NT2/D1 (cell line): ENCODE measurements around the gene FUBP3.

ENCODE experiments used
- DNase-seq: peaks from one replicate; pipeline ENCODE4 v3.0.0-alpha.2; 2011; ENCODE audit warnings: low read depth, low spot score
- H3K27me3 ChIP-seq: 2 replicates; pipeline ENCODE4 v1.6.0; 2011; ENCODE audit warnings: mild to moderate bottlenecking; ENCODE audit not compliant: insufficient read length, insufficient read depth
- H3K36me3 ChIP-seq: 2 replicates; pipeline ENCODE4 v1.6.1; 2011; ENCODE audit warnings: mild to moderate bottlenecking, low read length, mixed read lengths; ENCODE audit not compliant: insufficient read depth, insufficient read length
- H3K4me1 ChIP-seq: 2 replicates; pipeline ENCODE4 v1.5.1; 2011; ENCODE audit not compliant: insufficient read depth, insufficient read length
- H3K4me3 ChIP-seq: 2 replicates; pipeline ENCODE4 v1.5.1; 2011; ENCODE audit warnings: low read depth; ENCODE audit not compliant: insufficient read length
- H3K9ac ChIP-seq: 2 replicates; pipeline ENCODE4 v1.6.0; 2011; ENCODE audit warnings: low read depth; ENCODE audit not compliant: insufficient read length
- H3K9me3 ChIP-seq: 2 replicates; pipeline ENCODE4 v1.5.1; 2011; ENCODE audit warnings: mild to moderate bottlenecking, low read length; ENCODE audit not compliant: insufficient read depth
- SUZ12 ChIP-seq: IDR thresholded peaks from 2 replicates; pipeline ENCODE4 v1.6.1; 2011; ENCODE audit not compliant: insufficient read length, insufficient read depth; ENCODE audit errors: extremely low read depth
- YY1 ChIP-seq: IDR thresholded peaks from 2 replicates; pipeline ENCODE4 v1.6.1; 2011; ENCODE audit not compliant: insufficient read length, insufficient read depth
- ZNF274 ChIP-seq: IDR thresholded peaks from 2 replicates; pipeline ENCODE4 v1.6.1; 2011; ENCODE audit warnings: mild to moderate bottlenecking, low read depth, low read length

The FUBP3 gene

GRCh38 chr9:130672466-130672865 is 93.1 kb downstream of the FUBP3 start:
- peaks cover 19% of the 10 kb centered on the region for H3K27me3 ChIP-seq
- no peak overlapping the region for H3K9ac ChIP-seq
- no peaks in the 10 kb centered on the region for H3K36me3 ChIP-seq
- H3K4me1 ChIP-seq = no peaks in the 10 kb centered on the region
- no peak for TF ChIP-seq YY1
- no peak for TF ChIP-seq SUZ12
- no peak for TF ChIP-seq ZNF274
- no peaks in the 10 kb centered on the region for H3K9me3 ChIP-seq
- DNase-seq = no peak
- no peak overlapping the region for H3K4me3 ChIP-seq

- Histone ChIP-seq H3K9me3 (no peaks in the 10 kb centered on the region), H3K9ac (no peak overlapping the region), H3K36me3 (no peaks in the 10 kb centered on the region), H3K4me1 (no peaks in the 10 kb centered on the region), H3K4me3 (no peak overlapping the region), H3K27me3 (peaks cover 15% of the 10 kb centered on the region)
- no peak for DNase-seq
- TF ChIP-seq YY1 (no peak), ZNF274 (no peak), SUZ12 (no peak)
These were observed 93.7 kb downstream of the FUBP3 start for GRCh38 chr9:130672933-130673615.

GRCh38 chr9:130675396-130675795 is 96.0 kb downstream of the FUBP3 start:
- DNase-seq = no peak
- TF ChIP-seq SUZ12 = no peak
- no peaks in the 10 kb centered on the region for H3K36me3 ChIP-seq
- no peak overlapping the region for H3K4me3 ChIP-seq
- H3K4me1 ChIP-seq = no peaks in the 10 kb centered on the region
- H3K9ac ChIP-seq = peak overlapping the region; percentile 32
- H3K9me3 ChIP-seq = no peaks in the 10 kb centered on the region
- H3K27me3 ChIP-seq = peaks cover 24% of the 10 kb centered on the region

- H3K9ac ChIP-seq = no peak overlapping the region
- H3K36me3 ChIP-seq = no peaks in the 10 kb centered on the region
- no peak for DNase-seq
- peaks cover 5% of the 10 kb centered on the region for H3K4me1 ChIP-seq
- no peak overlapping the region for H3K4me3 ChIP-seq
- H3K27me3 ChIP-seq = peaks cover 39% of the 10 kb centered on the region
- TF ChIP-seq SUZ12 (no peak), ZNF274 (no peak), YY1 (no peak)
- no peaks in the 10 kb centered on the region for H3K9me3 ChIP-seq
These were observed 97.9 kb downstream of the FUBP3 start for GRCh38 chr9:130677252-130677651.

GRCh38 chr9:130680836-130681768 is 101.7 kb downstream of the FUBP3 start:
- H3K36me3 ChIP-seq = no peaks in the 10 kb centered on the region
- H3K4me3 ChIP-seq = peak overlapping the region; percentile 62
- H3K27me3 ChIP-seq = peaks cover 37% of the 10 kb centered on the region
- peak overlapping the region; percentile 76 for H3K9ac ChIP-seq
- TF ChIP-seq YY1 (no peak), SUZ12 (no peak), ZNF274 (no peak)
- no peak for DNase-seq
- H3K4me1 ChIP-seq = peaks cover 6% of the 10 kb centered on the region
- H3K9me3 ChIP-seq = peaks cover 10% of the 10 kb centered on the region; the same call in 1 of the 2 replicates

- no peak for TF ChIP-seq SUZ12
- no peak for TF ChIP-seq YY1
- TF ChIP-seq ZNF274 = no peak
- DNase-seq = no peak
- peaks cover 10% of the 10 kb centered on the region; the same call in 1 of the 2 replicates for H3K9me3 ChIP-seq
- peak overlapping the region; percentile 56 for H3K4me3 ChIP-seq
- no peaks in the 10 kb centered on the region for H3K36me3 ChIP-seq
- peaks cover 6% of the 10 kb centered on the region for H3K4me1 ChIP-seq
- peak overlapping the region; percentile 63 for H3K9ac ChIP-seq
- H3K27me3 ChIP-seq = peaks cover 37% of the 10 kb centered on the region
These were observed 102.5 kb downstream of the FUBP3 start for GRCh38 chr9:130681769-130682420.

GRCh38 chr9:130682421-130683121 is 103.2 kb downstream of the FUBP3 start:
- H3K27me3 ChIP-seq = peaks cover 37% of the 10 kb centered on the region
- no peaks in the 10 kb centered on the region for H3K36me3 ChIP-seq
- DNase-seq = no peak
- H3K4me1 ChIP-seq = peaks cover 6% of the 10 kb centered on the region
- peaks cover 10% of the 10 kb centered on the region; the same call in 1 of the 2 replicates for H3K9me3 ChIP-seq
- peak overlapping the region; percentile 63 for H3K9ac ChIP-seq
- TF ChIP-seq ZNF274 (no peak), SUZ12 (no peak), YY1 (no peak)
- H3K4me3 ChIP-seq = peak overlapping the region; percentile 56
